ENCODE measurements around the gene PLEKHM3.
"Not testable (repeated sequence)": the region's sequence is repeated elsewhere in the genome, so short reads cannot be mapped to it uniquely, and the experiment has no call there.

The PLEKHM3 gene

GRCh38 chr2:208034503-208035140, 9.3 kb upstream of the PLEKHM3 start:
- no peak for DNase-seq

GRCh38 chr2:208033701-208034502, 8.6 kb upstream of the PLEKHM3 start:
- peak in 1 of 3 donors; percentile 37 for DNase-seq

DNA sequence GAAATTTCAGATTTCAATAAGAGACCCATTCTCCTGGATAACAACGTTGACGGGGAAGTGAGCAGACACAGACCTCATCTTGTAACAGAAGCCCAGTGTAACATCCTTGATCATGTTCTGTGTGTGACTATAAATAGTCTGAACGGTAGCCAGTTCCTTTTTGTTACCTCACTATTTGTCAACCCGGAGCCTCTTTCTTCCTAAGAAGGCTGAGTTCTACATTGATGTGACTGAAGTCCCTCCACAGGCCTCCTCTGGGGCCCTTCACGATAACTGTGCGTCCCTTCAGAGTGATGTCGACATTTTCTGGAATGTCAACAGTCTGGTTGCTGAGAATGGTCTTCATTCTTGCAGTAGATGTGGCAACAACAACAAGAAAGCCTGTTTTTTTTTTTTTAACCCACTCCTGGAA, 6.3 kb upstream of the PLEKHM3 start:
- DNase-seq: peak in 2 of 3 donors; percentile 28 to 34

DNA sequence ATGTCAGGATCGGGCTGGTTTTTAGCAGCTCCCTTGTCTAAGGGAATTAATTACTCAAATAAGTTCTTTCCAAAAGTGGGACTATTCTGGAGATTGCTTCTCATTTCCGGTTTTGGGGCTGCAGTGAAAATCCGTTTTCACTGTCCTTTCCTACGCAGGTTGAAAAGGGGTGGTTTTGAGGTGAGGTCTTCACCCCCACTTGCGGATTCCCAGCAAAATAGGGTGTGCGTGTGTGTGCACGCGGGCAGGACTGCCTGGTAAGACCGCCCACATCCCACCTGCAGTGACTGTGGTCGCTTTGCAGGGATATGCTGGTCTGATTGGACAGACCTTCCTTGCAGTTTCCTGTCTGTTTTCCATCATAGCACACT, 472 bp upstream of the PLEKHM3 start:
- no peak for DNase-seq

GRCh38 chr2:208024091-208024490, 1.2 kb downstream of the PLEKHM3 start:
- peak; percentile 31 to 75 (median 64) for DNase-seq

GRCh38 chr2:208020253-208020652, 5.1 kb downstream of the PLEKHM3 start:
- DNase-seq: no peak

- DNase-seq: not testable (repeated sequence)
These were observed 7.1 kb downstream of the PLEKHM3 start for GRCh38 chr2:208018124-208018712.

- DNase-seq: peak; percentile 86 to 90 (median 86)
These were observed 7.6 kb downstream of the PLEKHM3 start for GRCh38 chr2:208017721-208018120.

- peak in 1 of 3 donors; percentile 46 for DNase-seq
These were observed 9.9 kb downstream of the PLEKHM3 start for GRCh38 chr2:208015475-208015874.

GRCh38 chr2:208013285-208014178, 11.8 kb downstream of the PLEKHM3 start:
- no peak for DNase-seq

DNA sequence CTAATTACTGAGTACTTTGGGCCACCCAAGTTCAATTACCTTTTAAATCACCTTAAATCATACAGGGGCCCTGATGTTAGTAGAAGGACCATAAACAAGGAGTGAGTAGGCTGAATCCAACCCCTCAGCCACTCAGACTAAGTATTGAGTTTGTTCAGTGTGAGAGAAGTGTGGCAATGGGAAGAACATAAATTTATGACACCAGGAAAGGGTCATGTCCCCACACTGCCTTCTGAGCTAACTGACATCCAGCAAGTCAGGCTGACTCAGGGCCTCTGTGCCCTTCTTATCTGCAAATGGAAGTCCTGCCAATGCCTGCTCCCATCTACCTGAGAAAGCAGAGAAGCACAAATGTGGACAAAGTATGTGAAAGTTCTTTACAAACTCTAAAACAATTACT, 12.9 kb downstream of the PLEKHM3 start:
- DNase-seq: peak; percentile 52 to 59 (median 57)

- DNase-seq: peak; percentile 43 to 58 (median 51)
These were observed 14.8 kb downstream of the PLEKHM3 start for GRCh38 chr2:208010506-208010905.

DNA sequence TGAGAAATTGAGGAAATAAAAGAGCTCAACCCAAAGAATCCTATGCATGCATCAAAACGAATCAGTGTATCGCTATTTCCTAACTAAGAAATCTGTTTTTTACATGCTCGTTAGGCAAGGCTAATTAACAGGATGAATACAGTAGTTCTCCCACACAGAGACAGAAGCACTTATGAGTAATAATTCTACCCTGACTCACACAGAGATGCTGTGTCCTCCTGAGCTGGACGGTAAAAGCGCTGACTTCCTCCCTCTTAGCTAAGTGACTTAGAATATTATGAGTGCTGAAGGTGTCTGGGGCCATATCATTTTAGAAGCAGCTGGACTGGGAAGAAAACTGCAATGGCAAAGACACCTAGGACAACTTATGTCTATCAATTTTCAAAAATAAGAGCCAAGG, 18.5 kb downstream of the PLEKHM3 start:
- DNase-seq: peak; percentile 57 to 73 (median 72)

DNA sequence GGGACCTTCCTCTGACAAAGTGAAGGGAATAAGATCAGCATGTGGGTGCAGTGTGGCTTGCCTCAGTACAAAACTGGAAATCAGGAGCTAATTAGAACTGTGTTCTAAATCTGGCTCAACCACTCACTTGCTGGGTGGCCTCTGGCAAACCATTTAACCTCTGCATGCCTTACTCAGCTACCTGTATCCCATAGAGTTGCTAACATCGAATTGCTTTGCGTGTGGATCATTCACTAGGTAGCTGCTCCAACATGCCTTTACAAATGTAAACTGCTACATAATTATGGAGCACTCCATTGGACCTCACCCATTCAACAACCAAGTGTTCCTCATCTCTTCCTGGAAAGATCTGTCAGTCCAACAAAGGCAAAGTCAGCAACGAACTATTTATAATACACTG, 19.0 kb downstream of the PLEKHM3 start:
- no peak for DNase-seq

DNA sequence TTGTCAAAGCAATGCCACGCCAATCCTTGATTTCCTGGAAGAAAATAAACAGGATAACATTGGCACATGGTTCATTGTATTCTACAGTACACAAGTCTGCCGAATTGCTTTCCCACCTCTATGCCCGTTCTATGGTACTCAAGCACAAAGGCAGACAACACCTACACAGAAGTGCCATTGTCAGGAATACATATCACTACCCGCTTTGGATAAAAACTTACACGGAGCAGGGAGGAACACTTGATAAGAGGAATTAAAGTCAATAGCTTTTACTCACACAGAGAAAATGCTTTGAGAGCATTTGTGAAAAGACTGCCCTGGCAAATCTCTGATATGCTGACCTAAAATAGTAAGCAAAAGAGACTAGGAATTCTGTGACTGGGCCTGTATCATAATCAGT, 23.4 kb downstream of the PLEKHM3 start:
- DNase-seq: no peak

DNA sequence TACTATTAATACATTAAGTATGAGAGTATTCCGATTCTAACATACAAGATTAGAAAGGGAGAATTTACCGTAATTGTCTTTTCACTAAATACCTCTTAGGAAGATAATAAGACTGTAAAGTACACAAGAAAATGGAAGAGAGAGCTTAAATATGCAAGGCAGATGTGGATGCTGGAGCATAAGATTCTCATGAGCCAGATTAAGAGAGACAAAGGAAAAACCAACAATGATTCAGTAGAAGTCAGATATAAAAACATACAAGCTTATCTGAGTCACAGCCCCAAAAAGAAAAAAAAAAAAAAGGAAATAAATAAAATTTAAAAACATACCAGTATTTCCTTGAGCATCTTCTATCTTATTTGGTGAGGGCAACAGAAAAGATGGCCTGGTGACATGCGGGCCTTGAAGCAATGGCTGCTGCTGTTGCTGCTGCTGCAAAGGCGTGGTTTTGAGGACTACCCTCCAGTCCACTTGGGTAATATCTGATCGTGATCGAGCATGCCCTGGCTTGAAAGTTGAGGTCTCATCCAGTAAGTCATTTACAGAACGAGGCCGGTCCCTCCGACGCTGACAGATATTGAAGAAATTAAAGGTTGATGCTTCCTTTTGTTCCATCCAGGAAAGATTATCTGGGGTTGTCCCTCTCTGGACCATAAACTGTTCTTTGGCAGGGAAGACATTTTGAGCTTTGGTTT, 24.5 kb downstream of the PLEKHM3 start:
- no peak for DNase-seq

- DNase-seq: peak; percentile 31 to 57 (median 56)
These were observed 28.5 kb downstream of the PLEKHM3 start for GRCh38 chr2:207996848-207997247.

DNA sequence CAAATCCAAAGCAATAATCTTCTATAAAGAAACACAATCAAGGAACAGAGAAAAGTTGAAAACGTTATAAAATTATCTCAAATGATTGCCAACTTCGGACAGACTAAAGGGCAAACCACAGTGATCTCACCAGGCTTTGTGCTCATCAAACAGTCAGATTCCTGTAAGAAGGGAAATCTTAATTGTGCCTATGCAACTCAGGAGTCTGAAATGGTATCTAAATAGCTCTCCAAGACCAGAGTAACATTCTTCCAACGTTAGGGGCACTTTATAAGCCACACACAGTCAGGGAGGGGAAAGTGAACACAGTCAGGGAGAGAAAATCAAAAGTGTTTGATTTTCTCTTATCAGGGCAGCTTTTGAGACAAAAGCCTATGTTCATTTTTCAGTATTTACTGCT, 29.4 kb downstream of the PLEKHM3 start:
- peak in 2 of 3 donors; percentile 37 to 40 for DNase-seq

DNA sequence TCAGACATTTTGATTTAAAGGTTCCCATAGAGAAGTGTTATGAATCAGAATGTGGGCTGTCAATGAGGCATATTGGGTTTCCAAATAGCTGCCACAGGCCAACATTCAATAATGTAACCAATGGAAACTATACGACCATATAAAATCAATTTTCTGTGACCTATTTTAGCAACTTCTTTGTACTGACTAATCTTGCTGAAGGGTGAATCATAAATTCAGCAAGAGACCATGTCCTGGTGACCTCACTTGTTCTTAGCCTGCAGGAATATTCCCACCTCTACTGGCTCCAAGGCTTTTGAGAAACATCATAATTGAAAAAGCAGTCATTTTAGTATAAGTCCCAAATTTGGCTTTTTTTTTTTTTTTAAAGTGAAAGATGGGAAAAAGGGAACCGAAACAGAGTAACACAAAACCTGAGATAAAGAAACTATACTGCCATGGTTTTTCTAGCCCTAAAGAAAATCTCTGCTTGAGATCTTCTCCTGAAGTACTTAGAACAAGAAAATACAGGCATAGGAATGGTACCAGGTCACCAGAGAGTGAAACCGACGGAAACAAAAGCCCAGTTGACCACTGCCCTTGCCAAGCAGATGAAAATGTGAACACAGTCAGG, 32.1 kb downstream of the PLEKHM3 start:
- DNase-seq: peak; percentile 29 to 59 (median 40)

GRCh38 chr2:207991944-207992343, 33.4 kb downstream of the PLEKHM3 start:
- no peak for DNase-seq

- DNase-seq: no peak
These were observed 34.5 kb downstream of the PLEKHM3 start for GRCh38 chr2:207990784-207991183.

- DNase-seq: no peak
These were observed 36.4 kb downstream of the PLEKHM3 start for GRCh38 chr2:207988975-207989374.

Data from suppressor macrophage treated with lipopolysaccharide for 1 hour (primary cell).